HEK293T (cell line): ENCODE measurements around the gene SLC25A38.

Experiments
- CTCF ChIA-PET: fragments of 350-600 bp; formaldehyde crosslinking; extraction: SDS; loops from one replicate; lab custom pipeline; 2021; ENCODE audit warnings: antibody characterized with exemption, inconsistent platforms; lab: Yijun Ruan, JAX
- POLR2A ChIA-PET: fragments of 350-600 bp; formaldehyde crosslinking; extraction: SDS; loops from one replicate; lab custom pipeline; 2020; ENCODE audit warnings: antibody characterized with exemption, inconsistent platforms; lab: Yijun Ruan, JAX
- DNase-seq: peaks from one replicate; pipeline ENCODE4 v3.0.0; 2012; ENCODE audit warnings: mixed read lengths; ENCODE audit errors: extremely low spot score
- ARNT ChIP-seq: fragments of 450-650 bp; IDR thresholded peaks from 2 replicates; pipeline ENCODE4 v1.6.1; 2017; ENCODE audit warnings: mild to moderate bottlenecking
- BHLHE40 ChIP-seq: fragments of 450-650 bp; IDR thresholded peaks from 2 replicates; pipeline ENCODE4 v1.6.1; 2016; ENCODE audit warnings: mild to moderate bottlenecking, moderate library complexity, borderline replicate concordance
- CTBP1 ChIP-seq: fragments of 450-650 bp; IDR thresholded peaks from 2 replicates; pipeline ENCODE4 v1.6.1; 2016; ENCODE audit warnings: borderline replicate concordance
- ELF4 ChIP-seq: fragments of 450-650 bp; IDR thresholded peaks from 2 replicates; pipeline ENCODE4 v1.6.1; 2017; ENCODE audit warnings: antibody characterized with exemption
- FOXA1 ChIP-seq: fragments of 450-650 bp; IDR thresholded peaks from 2 replicates; pipeline ENCODE4 v1.6.1; 2016; ENCODE audit warnings: mild to moderate bottlenecking
- FOXK2 ChIP-seq: fragments of 450-650 bp; IDR thresholded peaks from 2 replicates; pipeline ENCODE4 v1.6.1; 2016; ENCODE audit warnings: mild to moderate bottlenecking
- FOXM1 ChIP-seq: fragments of 450-650 bp; IDR thresholded peaks from 2 replicates; pipeline ENCODE4 v1.6.1; 2017; ENCODE audit warnings: mild to moderate bottlenecking, borderline replicate concordance
- HDGF ChIP-seq: fragments of 450-650 bp; IDR thresholded peaks from 2 replicates; pipeline ENCODE4 v1.6.1; 2017; ENCODE audit warnings: antibody characterized with exemption, borderline replicate concordance
- L3MBTL2 ChIP-seq: fragments of 450-650 bp; conservative IDR thresholded peaks from 2 replicates; pipeline ENCODE4 v1.6.1; 2016; ENCODE audit warnings: mild to moderate bottlenecking
- LEF1 ChIP-seq: fragments of 450-650 bp; IDR thresholded peaks from 2 replicates; pipeline ENCODE4 v1.6.1; 2017; ENCODE audit warnings: mild to moderate bottlenecking, borderline replicate concordance
- NFRKB ChIP-seq: fragments of 450-650 bp; IDR thresholded peaks from 2 replicates; pipeline ENCODE4 v1.6.1; 2016; ENCODE audit warnings: mild to moderate bottlenecking, moderate library complexity
- SP1 ChIP-seq: fragments of 450-650 bp; IDR thresholded peaks from 2 replicates; pipeline ENCODE4 v1.6.1; 2017
- SUZ12 ChIP-seq: fragments of 450-650 bp; IDR thresholded peaks from 2 replicates; pipeline ENCODE4 v1.6.1; 2016; ENCODE audit warnings: mild to moderate bottlenecking
- TARDBP ChIP-seq: fragments of 450-650 bp; IDR thresholded peaks from 2 replicates; pipeline ENCODE4 v1.6.1; 2016
- ZNF384 ChIP-seq: fragments of 450-650 bp; IDR thresholded peaks from 2 replicates; pipeline ENCODE4 v1.6.1; 2016
- TF ChIP-seq, protein P1 (sequence below): fragments of 450-650 bp; IDR thresholded peaks from 2 replicates; pipeline ENCODE4 v1.6.1; 2016

The SLC25A38 gene

GRCh38 chr3:39383045-39383880, at the start of gene SLC25A38:
Gene SLC25A38 (plus strand): TSS chr3:39383370. CDS start chr3:39383725, 355 bp downstream.
- ChIA-PET POLR2A (no interaction called here), CTCF (no interaction called here)
- peak; percentile 81 for DNase-seq
- TF ChIP-seq TARDBP = no peak
- TF ChIP-seq BHLHE40 = no peak
- TF ChIP-seq HDGF = no peak
- no peak for TF ChIP-seq SUZ12
- TF ChIP-seq L3MBTL2 = peak; percentile 82
- no peak for TF ChIP-seq NFRKB
- TF ChIP-seq LEF1 = no peak
- TF ChIP-seq SP1 = no peak
- peak; percentile 91 for TF ChIP-seq ELF4
- no peak for TF ChIP-seq ZNF384
- TF ChIP-seq, protein P1, sequence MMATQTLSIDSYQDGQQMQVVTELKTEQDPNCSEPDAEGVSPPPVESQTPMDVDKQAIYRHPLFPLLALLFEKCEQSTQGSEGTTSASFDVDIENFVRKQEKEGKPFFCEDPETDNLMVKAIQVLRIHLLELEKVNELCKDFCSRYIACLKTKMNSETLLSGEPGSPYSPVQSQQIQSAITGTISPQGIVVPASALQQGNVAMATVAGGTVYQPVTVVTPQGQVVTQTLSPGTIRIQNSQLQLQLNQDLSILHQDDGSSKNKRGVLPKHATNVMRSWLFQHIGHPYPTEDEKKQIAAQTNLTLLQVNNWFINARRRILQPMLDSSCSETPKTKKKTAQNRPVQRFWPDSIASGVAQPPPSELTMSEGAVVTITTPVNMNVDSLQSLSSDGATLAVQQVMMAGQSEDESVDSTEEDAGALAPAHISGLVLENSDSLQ = peak; percentile 42; the same call in 1 of the 2 replicates
- no peak for TF ChIP-seq CTBP1
- TF ChIP-seq ARNT = no peak
- TF ChIP-seq FOXK2 = no peak
- no peak for TF ChIP-seq FOXA1
- TF ChIP-seq FOXM1 = no peak

GRCh38 chr3:39333607-39334006, 49.6 kb upstream of the SLC25A38 start:
- ChIA-PET POLR2A (no interaction called here), CTCF (no interaction called here)
- TF ChIP-seq BHLHE40 (no peak), FOXA1 (no peak), ARNT (no peak), ELF4 (no peak)
- TF ChIP-seq, protein P1 = no peak
- no peak for DNase-seq

- TF ChIP-seq HDGF = no peak
- no peak for TF ChIP-seq BHLHE40
- no peak for TF ChIP-seq SUZ12
- TF ChIP-seq, protein P1 = no peak
- TF ChIP-seq ZNF384 = no peak
- TF ChIP-seq FOXA1 = no peak
- TF ChIP-seq ARNT = no peak
- no peak for TF ChIP-seq ELF4
- TF ChIP-seq FOXK2 = no peak
- TF ChIP-seq FOXM1 = no peak
- TF ChIP-seq NFRKB = no peak
- no peak for TF ChIP-seq L3MBTL2
- no peak for TF ChIP-seq TARDBP
- no peak for TF ChIP-seq LEF1
- no peak for TF ChIP-seq CTBP1
- TF ChIP-seq SP1 = no peak
- ChIA-PET POLR2A (no interaction called here), CTCF (no interaction called here)
- no peak for DNase-seq
Observed at GRCh38 chr3:39334205-39334604, 49.0 kb upstream of the SLC25A38 start.

- DNase-seq = no peak
- CTCF ChIA-PET = no interaction called here
Observed at GRCh38 chr3:39338201-39338600, 45.0 kb upstream of the SLC25A38 start.

DNA sequence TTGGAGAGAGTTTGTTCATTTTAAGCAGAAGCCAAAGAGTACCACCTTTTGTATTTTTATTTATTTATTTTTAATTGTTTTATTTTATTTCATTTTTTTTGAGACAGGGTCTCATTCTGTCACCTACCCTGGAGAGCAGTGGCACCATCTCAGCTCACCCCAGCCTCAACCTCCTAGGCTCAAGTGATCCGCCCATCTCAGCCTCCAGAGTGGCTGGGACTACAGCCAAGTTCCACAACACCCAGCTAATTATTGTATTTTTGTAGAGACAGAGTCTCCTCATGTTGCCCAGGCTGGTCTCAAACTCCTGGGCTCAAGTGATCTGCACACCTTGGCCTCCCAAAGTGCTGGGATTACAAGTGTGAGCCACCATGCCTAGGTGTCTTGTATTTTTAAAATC, 44.1 kb upstream of the SLC25A38 start:
- DNase-seq = no peak
- TF ChIP-seq ARNT = no peak
- no peak for TF ChIP-seq ELF4
- TF ChIP-seq SP1 = no peak
- no peak for TF ChIP-seq FOXK2
- no peak for TF ChIP-seq TARDBP
- TF ChIP-seq L3MBTL2 = no peak
- no peak for TF ChIP-seq BHLHE40
- no peak for TF ChIP-seq CTBP1
- TF ChIP-seq FOXM1 = no peak
- TF ChIP-seq HDGF = no peak
- TF ChIP-seq SUZ12 = no peak
- TF ChIP-seq ZNF384 = no peak
- ChIA-PET CTCF (no interaction called here), POLR2A (no interaction called here)

More at GRCh38 chr3:39338201-39338600, 45.0 kb upstream of the SLC25A38 start:
- POLR2A ChIA-PET = no interaction called here
- TF ChIP-seq FOXA1 = no peak
- no peak for TF ChIP-seq BHLHE40
- TF ChIP-seq NFRKB = no peak
- no peak for TF ChIP-seq ZNF384

GRCh38 chr3:39343076-39343717, 40.0 kb upstream of the SLC25A38 start:
- no peak for TF ChIP-seq ARNT
- TF ChIP-seq ELF4 = no peak
- no peak for TF ChIP-seq SUZ12
- no peak for DNase-seq
- ChIA-PET POLR2A (interaction anchor here (1.3 kb wide), 1 partner anchor 41 kb away, joined by 3 read pairs; no protein-coding TSS in a partner anchor), CTCF (no interaction called here)
